Measurements from ENCODE around the gene SCAF8. TPM values are rescaled to one million over a fixed set of nuclear protein-coding genes. Genes with fewer than 3 reads are reported as not detected.

SCAF8 gene
- total RNA-seq, 4 donors from 2014 or later = 29.5 to 52.8 (median 37.4) TPM

DNA sequence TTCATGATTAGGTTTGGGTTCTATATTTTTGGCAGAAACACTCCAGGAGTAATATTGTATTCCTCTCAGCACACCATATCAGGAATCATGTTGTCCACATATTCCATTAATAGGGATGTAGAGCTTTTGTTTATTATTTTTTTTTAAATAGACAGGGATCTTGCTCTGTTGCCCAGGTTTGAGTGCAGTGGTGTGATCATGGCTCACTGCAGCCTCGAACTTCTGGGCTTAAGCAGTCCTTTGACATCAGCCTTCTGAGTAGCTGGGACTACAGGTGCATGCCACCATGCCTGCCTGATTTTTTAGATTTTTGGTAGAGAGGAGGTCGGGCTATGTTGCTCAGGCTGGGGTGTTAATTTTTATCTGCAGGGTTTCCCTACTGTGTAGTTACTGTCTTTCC is 12.0 kb downstream of the SCAF8 start:
- DNase-seq (ENCODE audit: low spot score) = no peak
- TF ChIP-seq, protein P1, sequence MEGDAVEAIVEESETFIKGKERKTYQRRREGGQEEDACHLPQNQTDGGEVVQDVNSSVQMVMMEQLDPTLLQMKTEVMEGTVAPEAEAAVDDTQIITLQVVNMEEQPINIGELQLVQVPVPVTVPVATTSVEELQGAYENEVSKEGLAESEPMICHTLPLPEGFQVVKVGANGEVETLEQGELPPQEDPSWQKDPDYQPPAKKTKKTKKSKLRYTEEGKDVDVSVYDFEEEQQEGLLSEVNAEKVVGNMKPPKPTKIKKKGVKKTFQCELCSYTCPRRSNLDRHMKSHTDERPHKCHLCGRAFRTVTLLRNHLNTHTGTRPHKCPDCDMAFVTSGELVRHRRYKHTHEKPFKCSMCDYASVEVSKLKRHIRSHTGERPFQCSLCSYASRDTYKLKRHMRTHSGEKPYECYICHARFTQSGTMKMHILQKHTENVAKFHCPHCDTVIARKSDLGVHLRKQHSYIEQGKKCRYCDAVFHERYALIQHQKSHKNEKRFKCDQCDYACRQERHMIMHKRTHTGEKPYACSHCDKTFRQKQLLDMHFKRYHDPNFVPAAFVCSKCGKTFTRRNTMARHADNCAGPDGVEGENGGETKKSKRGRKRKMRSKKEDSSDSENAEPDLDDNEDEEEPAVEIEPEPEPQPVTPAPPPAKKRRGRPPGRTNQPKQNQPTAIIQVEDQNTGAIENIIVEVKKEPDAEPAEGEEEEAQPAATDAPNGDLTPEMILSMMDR (IDR thresholded peaks at IDR 0.05) = no peak
- ATAC-seq (ENCODE audit: low FRiP score) = no peak

DNA sequence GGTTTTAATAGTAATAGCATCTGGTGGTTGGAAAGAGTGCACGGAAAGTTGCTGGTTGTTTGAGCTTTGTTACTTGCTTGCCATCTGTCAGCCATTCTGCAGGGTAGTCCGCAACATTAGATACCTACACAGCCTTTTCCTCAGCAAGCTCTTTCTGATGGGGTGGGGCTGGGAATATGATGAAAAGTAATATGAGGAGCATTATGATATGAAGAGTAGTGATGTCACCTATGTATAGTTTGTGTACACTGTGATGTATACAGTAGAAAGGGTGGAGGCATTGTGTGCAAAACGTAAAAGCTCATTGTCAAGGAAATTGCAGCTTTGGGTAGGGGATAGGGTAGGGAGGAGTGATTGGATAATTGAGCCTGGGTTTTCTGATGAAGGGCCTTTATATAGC is 16.1 kb downstream of the SCAF8 start:
- DNase-seq (ENCODE audit: low spot score) (no peak), ATAC-seq (ENCODE audit: low FRiP score) (no peak)
- TF ChIP-seq, protein P1 (IDR thresholded peaks at IDR 0.05) = no peak

DNA sequence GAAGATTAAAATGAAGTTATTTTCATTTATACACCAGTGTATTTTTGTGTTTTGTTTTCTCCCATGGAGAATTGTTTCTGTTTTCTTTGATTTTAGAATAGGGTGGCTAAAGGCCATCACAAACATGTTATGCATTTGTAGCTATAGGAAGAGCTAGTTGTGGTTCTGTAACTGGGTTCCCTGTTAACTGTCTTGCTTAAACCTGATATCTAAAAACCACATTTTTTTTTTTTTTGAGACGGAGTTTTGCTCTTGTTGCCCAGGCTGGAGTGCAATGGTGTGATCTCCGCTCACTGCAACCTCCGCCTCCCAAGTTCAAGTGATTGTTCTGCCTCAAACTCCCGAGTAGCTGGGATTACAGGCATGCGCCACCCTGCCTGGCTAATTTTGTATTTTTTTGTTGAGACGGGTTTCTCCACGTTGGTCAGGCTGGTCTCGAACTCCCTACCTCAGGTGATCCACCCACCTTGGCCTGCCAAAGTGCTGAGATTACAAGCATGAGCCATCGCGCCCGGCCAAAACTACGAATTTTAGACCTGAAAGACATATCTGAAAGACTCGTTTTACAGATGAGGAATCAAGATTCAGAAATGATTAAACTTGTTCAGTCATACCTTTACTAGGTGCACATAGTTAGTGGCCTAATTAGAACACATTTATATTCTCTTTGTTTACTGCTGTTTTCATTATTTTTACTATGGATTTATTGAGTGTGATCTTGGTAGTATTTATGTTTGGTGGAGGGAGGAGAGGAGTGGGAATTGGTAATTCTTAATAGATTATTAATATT is 18.0 kb downstream of the SCAF8 start:
- DNase-seq (ENCODE audit: low spot score) (no peak), ATAC-seq (ENCODE audit: low FRiP score) (no peak)
- TF ChIP-seq, protein P1 (IDR thresholded peaks at IDR 0.05) = no peak

DNA sequence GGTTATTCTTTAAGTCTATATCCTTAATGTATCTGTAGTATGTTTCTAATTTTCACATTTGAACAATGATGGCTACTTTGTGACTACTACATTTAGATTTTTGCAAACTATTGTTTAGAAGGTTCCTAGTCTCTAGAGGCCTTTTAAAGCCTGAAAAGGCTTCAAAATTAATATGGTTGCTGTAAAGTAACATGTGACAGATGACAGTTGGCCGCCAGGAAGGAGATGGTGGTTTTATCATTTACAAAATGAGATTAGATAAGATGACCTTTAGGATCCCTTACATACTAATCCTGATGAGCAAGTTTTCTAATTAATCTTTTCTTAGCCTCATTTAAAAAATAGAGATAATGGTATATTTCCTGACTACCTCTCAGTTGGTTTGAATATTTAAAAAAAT is 18.8 kb downstream of the SCAF8 start:
- TF ChIP-seq, protein P1 (IDR thresholded peaks at IDR 0.05) = no peak
- ATAC-seq (ENCODE audit: low FRiP score) (no peak), DNase-seq (ENCODE audit: low spot score) (no peak)

DNA sequence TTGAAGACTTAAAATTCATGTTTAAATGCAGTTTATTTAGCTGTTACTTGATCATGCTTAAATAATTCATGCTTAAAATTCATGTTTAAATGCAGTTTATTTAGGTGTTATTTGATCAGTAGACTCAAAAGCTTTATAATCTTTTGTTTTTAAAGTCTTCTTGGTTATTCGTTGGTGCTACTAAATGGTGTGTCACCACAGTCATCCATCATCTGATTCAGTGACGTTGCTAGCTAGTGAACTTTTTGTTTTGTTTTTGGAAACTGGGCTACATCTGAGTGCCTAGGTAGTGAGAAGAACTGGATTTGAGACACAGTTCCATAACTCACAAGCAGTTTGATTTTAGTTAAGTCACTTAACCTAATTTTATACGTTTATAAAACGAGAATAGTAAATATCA is 20.9 kb downstream of the SCAF8 start:
- TF ChIP-seq, protein P1 (IDR thresholded peaks at IDR 0.05) = no peak
- no peak for ATAC-seq (ENCODE audit: low FRiP score)

DNA sequence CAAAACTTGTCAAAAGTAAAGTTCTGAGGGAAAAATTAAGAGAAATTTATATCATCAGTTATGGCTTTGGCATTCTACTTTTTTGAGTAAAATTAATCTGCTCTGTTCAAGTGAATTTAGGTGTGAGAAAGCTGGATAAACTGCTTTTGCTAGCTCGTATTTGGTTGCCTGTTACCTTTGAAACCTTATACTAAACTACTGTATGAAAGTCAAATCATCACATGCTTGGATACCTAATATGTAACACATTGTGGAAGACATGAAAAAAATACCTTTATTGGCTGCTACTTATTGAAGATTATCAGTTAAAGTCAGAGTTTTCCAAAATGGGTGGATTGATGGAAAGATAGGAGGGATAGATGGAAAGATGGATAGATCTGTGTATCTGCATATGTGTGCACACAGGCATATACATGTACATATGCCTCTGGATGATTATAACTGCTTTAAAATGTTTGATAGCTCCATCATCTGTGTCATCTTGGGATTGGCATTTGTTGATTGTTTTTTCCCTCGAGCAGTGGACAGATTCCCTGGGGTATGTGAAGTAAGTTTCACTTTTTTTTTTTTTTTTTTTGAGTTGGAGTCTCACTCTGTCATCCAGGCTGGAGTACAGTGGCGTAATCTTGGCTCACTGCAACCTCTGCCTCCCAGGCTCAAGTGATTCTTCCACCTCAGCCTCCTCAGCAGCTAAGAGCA is 24.3 kb downstream of the SCAF8 start:
- ATAC-seq (ENCODE audit: low FRiP score) = no peak
- TF ChIP-seq, protein P1 (IDR thresholded peaks at IDR 0.05) = no peak
- DNase-seq (ENCODE audit: low spot score) = no peak

More for the DNA sequence above, 20.9 kb downstream of the SCAF8 start:
- no peak for DNase-seq (ENCODE audit: low spot score)
